ENCODE measurements around the gene CFAP99.

Gene CFAP99

GRCh38 chr4:2437475-2438215, 18.9 kb downstream of the CFAP99 start:
- no peak for TF ChIP-seq FOXM1 (IDR thresholded peaks at IDR 0.05; ENCODE audit: borderline replicate concordance, low read depth)
- TF ChIP-seq TAF1 (IDR thresholded peaks at IDR 0.05; ENCODE audit: low read depth): no peak
- TF ChIP-seq NFIC (IDR thresholded peaks at IDR 0.05): no peak
- TF ChIP-seq REST (IDR thresholded peaks at IDR 0.05; ENCODE audit: low read depth): no peak
- no peak for TF ChIP-seq CEBPB (IDR thresholded peaks at IDR 0.05)
- no peak for TF ChIP-seq EP300 (IDR thresholded peaks at IDR 0.05; ENCODE audit: borderline replicate concordance)
- TF ChIP-seq YY1 (IDR thresholded peaks at IDR 0.05; ENCODE audit: low read depth): no peak
- no peak for TF ChIP-seq TCF12 (IDR thresholded peaks at IDR 0.05; ENCODE audit: low read depth)
- TF ChIP-seq RAD21 (IDR thresholded peaks at IDR 0.05; ENCODE audit: low read depth): no peak

GRCh38 chr4:2438822-2439718, 20.3 kb downstream of the CFAP99 start:
- no peak for TF ChIP-seq MAX (IDR thresholded peaks at IDR 0.05)
- no peak for TF ChIP-seq TEAD4 (IDR thresholded peaks at IDR 0.05)
- no peak for TF ChIP-seq FOXM1 (IDR thresholded peaks at IDR 0.05; ENCODE audit: borderline replicate concordance, low read depth)
- TF ChIP-seq USF1 (IDR thresholded peaks at IDR 0.05): no peak
- no peak for TF ChIP-seq TCF12 (IDR thresholded peaks at IDR 0.05; ENCODE audit: low read depth)
- TF ChIP-seq YY1 (IDR thresholded peaks at IDR 0.05; ENCODE audit: low read depth): no peak
- no peak for TF ChIP-seq ZBTB7A (IDR thresholded peaks at IDR 0.05; ENCODE audit: low read depth)
- no peak for TF ChIP-seq NFIC (IDR thresholded peaks at IDR 0.05)
- no peak for TF ChIP-seq CEBPB (IDR thresholded peaks at IDR 0.05)
- TF ChIP-seq EP300 (IDR thresholded peaks at IDR 0.05; ENCODE audit: borderline replicate concordance): no peak
- TF ChIP-seq TAF1 (IDR thresholded peaks at IDR 0.05; ENCODE audit: low read depth): no peak
- no peak for TF ChIP-seq RAD21 (IDR thresholded peaks at IDR 0.05; ENCODE audit: low read depth)
- TF ChIP-seq EGR1 (IDR thresholded peaks at IDR 0.05): no peak
- no peak for TF ChIP-seq REST (IDR thresholded peaks at IDR 0.05; ENCODE audit: low read depth)
- TF ChIP-seq CREB1 (IDR thresholded peaks at IDR 0.05; ENCODE audit: low read depth): no peak

- TF ChIP-seq ZBTB7A (IDR thresholded peaks at IDR 0.05; ENCODE audit: low read depth) (peak; percentile 64; the same call in 1 of the 2 replicates), MAX (IDR thresholded peaks at IDR 0.05) (0 out of 2 replicates have a peak, but pooled peaks have one; percentile 16), TAF1 (IDR thresholded peaks at IDR 0.05; ENCODE audit: low read depth) (no peak), YY1 (IDR thresholded peaks at IDR 0.05; ENCODE audit: low read depth) (0 out of 2 replicates have a peak, but pooled peaks have one; percentile 11), CREB1 (IDR thresholded peaks at IDR 0.05; ENCODE audit: low read depth) (no peak), RAD21 (IDR thresholded peaks at IDR 0.05; ENCODE audit: low read depth) (peak; percentile 83), REST (IDR thresholded peaks at IDR 0.05; ENCODE audit: low read depth) (no peak), NFIC (IDR thresholded peaks at IDR 0.05) (no peak)
These were observed 22.8 kb downstream of the CFAP99 start for GRCh38 chr4:2441393-2442174.
